Fibroblast of peridontal ligament (primary cell): Measurements from ENCODE around the gene LRRN1.

Experiments
- DNase-seq: peaks from one replicate; pipeline ENCODE4 v3.0.0-alpha.2; 2010; ENCODE audit errors: extremely low read depth

Gene LRRN1

GRCh38 chr3:3799173-3800079 is at the start of gene LRRN1:
Gene LRRN1 (plus strand): TSS chr3:3799431. CDS start chr3:3844642, 45,211 bp downstream.
- DNase-seq, result no peak

- no peak for DNase-seq
Observed at GRCh38 chr3:3753416-3753815, 45.8 kb upstream of the LRRN1 start.

DNA sequence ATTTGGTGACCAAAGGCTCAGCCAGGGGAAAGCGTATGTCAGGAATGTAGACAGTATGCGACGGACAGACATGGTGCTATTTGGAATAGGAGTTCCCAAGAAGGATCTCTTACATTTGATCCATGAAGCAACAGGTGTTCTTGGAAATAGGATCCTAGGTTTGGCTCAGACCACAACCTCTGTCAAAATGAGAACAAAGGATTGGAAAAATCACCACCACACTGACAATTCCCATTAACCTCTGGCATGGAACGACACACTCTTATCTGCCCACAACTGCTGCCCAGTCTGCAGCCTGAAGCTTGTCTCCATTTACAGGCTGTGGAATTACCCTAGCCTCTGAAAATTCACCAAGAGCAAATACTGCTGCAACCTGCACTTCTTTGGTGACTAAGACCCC is 33.6 kb upstream of the LRRN1 start:
- DNase-seq, result no peak

DNA sequence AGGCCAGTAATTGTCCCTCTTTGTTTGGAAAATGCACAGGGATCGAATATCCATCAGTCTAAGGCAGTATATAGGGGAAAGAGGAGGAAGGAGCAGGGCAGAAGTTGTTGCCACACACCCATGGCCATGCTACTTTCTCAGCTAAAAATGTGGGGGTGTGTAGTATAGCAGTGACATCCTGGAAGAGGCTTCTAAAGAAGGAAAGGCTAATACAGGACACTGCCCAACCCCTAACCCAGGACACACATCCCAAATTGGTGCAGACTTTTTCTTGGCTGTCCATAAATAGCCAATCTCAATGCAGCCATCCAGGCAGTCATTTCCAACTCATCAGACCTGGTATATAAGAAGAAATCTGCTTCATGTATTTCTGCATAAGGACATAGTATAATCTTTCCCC is 33.1 kb upstream of the LRRN1 start:
- DNase-seq, result no peak

GRCh38 chr3:3771094-3771493 is 28.1 kb upstream of the LRRN1 start:
- no peak for DNase-seq

GRCh38 chr3:3771567-3771966 is 27.7 kb upstream of the LRRN1 start:
- DNase-seq, result no peak

GRCh38 chr3:3772338-3772737 is 26.9 kb upstream of the LRRN1 start:
- no peak for DNase-seq

DNA sequence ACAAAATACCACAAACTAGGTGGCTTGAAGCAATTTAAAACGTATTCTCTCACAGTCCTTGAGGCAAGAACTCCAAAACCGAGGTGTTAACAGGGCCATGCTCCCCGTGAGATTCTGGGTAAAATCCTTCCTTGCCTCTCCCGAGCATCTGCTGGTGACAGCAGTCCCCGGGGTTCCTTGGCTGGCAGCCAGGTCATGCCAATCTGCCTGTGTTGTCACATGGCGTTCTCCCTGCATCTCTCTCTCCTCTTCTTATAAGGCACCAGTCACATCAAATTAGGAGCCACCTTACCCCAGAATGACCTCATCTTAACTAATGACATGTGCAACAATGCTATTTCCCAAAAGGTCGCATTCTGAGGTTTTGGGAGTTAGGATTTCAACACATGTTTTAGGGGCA is 26.3 kb upstream of the LRRN1 start:
- DNase-seq, result no peak

GRCh38 chr3:3776607-3777006 is 22.6 kb upstream of the LRRN1 start:
- no peak for DNase-seq

- DNase-seq, result no peak
Observed at GRCh38 chr3:3778216-3778615, 21.0 kb upstream of the LRRN1 start.

- DNase-seq, result no peak
Observed at GRCh38 chr3:3778641-3779270, 20.5 kb upstream of the LRRN1 start.

- no peak for DNase-seq
Observed at GRCh38 chr3:3782457-3782856, 16.8 kb upstream of the LRRN1 start.

DNA sequence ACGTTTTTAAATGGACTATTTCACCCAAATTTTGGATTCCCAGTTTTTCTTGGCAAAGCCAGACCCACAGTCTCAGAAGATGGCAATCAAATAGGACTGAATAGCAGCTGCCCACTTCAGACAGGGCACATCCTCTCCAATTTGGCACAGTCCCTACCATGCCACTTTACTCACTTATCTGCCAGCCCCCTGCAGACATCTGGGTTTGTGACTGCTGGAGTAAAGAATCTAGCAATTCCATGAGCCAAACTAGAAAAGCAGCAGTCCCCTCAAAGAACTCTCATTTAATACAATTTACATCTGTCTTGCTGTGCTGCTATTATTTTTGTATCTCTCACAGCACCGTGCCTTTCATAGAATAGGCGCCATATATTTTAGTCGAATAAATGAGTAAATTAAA is 16.0 kb upstream of the LRRN1 start:
- no peak for DNase-seq

DNA sequence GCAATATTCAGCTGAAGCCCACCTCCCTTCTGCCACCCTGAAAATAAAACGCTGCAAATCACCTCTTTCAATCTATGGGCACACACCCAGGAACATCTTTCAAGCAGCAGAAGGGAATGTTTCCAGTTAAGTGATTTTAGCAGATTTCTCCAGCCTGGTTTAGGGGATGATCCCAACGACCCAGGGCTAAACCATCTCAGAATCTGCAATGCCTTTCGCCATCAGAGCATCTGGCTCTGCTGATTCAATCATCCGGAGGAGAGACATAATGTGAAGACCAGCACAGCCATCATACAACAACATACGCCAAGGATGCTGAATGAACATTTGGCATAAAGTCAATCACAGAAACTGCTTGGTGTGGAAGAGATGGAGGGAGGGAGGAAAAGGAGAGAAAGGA is 15.5 kb upstream of the LRRN1 start:
- no peak for DNase-seq

- DNase-seq, result no peak
Observed at GRCh38 chr3:3792391-3792790, 6.8 kb upstream of the LRRN1 start.

DNA sequence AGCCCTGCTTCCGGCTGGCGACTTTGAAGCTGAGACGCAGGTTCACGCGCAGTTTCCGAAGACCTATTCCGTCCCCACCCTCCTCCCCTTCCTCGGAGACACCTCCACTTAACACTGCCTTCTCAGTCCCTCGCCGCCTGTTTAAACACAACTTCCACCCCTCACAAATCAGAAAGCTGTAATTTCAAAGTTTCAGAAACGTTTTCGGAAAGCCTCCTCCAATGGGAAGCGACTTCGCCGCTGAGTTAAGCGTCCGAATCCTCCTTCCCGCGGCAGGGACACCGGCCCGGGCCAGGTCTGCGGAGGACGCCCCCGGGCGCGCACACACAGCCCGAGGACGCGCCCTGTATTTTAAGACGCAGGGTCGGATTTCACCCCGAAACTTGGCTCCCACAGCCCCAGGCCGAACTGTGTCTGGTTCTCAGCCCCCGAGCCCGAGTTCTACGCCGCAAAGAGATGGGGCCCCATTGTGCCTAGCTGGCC is 559 bp upstream of the LRRN1 start:
- no peak for DNase-seq

GRCh38 chr3:3800080-3800455 is 837 bp downstream of the LRRN1 start:
- no peak for DNase-seq

DNA sequence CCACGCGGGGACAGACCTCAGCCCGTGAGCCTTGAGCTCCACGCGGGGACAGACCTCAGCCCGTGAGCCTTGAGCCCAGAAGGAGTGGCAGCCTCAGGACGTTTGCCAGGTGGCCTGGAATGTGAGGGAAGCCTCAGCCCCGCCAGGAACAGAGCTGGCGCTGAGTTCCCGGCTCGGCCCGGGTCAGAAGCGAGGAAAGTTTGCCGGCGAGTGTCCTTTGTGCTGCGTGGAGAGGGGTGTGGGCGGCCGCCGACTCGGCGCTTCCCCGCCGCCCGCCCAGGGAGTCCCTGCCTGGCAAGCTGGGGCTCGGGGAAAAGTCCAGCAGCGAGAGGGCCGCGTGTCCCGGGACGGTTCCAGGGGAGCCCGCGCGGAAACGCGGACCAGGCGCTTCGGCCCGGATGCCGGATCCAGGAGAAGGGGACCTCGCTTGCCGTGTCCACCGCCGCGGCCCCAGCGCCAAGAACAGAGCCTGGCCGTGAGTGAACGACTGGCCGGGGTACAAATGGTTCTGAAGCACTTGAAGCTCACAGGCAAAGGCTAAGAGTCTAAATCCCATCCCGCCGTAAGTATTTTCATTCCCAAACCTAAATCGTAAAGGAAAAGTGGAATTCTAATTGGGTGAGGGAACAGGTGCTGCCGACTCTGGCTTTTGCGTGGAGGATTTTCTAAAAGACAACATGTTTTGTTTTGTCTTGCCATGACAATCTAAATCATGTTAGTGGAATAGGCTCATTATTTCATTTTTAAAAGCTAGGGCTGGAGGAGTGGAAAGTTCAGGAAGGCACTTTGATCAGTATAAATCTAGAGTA is 1.7 kb downstream of the LRRN1 start:
- no peak for DNase-seq

DNA sequence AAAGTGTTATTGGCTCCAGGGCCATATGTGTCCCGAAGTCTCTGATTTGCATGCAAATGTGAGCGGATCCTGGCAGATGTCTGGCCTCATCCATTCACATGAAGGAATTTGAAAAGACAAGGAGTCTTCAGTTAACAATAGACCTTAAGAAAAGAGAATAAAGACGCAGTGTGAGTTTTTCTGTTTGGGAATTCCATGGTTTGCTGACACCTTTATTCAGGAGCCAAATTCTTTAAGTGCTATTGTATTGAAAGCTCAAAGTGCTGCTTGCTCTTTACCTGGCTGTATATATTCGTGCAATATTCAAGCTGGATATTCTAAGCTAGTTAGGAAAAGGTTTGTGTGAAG is 2.2 kb downstream of the LRRN1 start:
- no peak for DNase-seq

GRCh38 chr3:3802046-3802445 is 2.8 kb downstream of the LRRN1 start:
- no peak for DNase-seq

DNA sequence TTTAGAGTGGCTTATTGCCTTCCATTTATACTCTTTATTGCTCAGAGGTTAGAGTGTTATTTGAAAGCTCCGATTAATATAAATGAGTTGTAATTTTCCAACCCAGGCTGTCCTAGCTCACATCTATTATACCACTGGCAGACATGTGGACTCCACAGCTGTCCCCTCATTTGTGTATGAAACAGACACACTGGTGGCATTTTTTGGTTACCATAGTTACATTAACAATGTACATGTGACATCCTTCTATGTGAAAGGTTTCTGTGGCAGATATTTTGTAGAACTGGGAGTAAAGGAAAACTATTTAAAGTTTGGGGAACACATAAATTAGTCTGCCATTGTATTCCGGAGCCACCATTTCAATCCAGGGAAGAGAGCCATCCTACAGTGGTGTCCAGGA is 5.3 kb downstream of the LRRN1 start:
- no peak for DNase-seq

GRCh38 chr3:3806092-3806491 is 6.9 kb downstream of the LRRN1 start:
- DNase-seq, result no peak

DNA sequence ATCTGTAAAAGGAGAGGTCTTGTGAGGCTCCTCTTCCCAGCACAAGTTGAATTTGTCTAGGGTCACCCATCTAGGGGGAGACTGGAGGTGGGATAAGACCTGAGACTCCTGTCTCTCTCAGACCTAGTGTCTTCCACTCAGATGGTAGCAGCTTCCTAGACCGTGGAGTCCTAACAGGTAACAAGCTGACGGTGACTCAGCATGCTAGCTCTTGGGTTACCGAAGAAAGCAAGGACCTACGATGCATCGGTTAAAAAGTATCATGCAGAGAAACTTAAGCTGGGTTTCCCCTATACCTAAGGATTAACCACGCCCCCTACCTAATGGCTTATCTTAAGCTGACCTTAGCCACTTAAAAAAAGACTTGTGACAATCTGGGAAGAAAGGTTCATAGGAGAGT is 7.6 kb downstream of the LRRN1 start:
- no peak for DNase-seq
